Body of pancreas (tissue), 4 donors: ENCODE data around the gene PRSS8.

Source experiments
- CTCF ChIP-seq, 7 experiments: fragments of 450-650 bp in 4 of 7; fragments of 200-600 bp in 3 of 7; sonication (generic) in 3 of 7; IDR thresholded peaks; one replicate each; pipeline ENCODE4 v1.5.1; 2016 to 2019; ENCODE audit warnings: antibody characterized with exemption in 7 of 7
- POLR2A ChIP-seq, 3 donors: fragments of 450-650 bp; IDR thresholded peaks; one replicate each; pipeline ENCODE4 v1.6.1; 2016; ENCODE audit warnings: antibody characterized with exemption in 3 of 3, mild to moderate bottlenecking in 2 of 3

GRCh38 chr16:31127182-31127581, 8.3 kb downstream of the PRSS8 start:
- TF ChIP-seq CTCF (IDR thresholded peaks at IDR 0.05) (no peak), POLR2A (IDR thresholded peaks at IDR 0.05) (no peak)
